Activated T-helper 1 cell treated with anti-CD3 and anti-CD28 coated beads, Interleukin-2, amount 50 U/mL, for 16 hours (primary cell): ENCODE measurements around the gene METTL21C.

Source experiments
- DNase-seq, 2 donors: peaks; one replicate each; pipeline ENCODE4 v3.0.0-alpha.2; 2020; ENCODE audit warnings: low read depth in 1 of 2, low spot score in 1 of 2

The METTL21C gene

DNA sequence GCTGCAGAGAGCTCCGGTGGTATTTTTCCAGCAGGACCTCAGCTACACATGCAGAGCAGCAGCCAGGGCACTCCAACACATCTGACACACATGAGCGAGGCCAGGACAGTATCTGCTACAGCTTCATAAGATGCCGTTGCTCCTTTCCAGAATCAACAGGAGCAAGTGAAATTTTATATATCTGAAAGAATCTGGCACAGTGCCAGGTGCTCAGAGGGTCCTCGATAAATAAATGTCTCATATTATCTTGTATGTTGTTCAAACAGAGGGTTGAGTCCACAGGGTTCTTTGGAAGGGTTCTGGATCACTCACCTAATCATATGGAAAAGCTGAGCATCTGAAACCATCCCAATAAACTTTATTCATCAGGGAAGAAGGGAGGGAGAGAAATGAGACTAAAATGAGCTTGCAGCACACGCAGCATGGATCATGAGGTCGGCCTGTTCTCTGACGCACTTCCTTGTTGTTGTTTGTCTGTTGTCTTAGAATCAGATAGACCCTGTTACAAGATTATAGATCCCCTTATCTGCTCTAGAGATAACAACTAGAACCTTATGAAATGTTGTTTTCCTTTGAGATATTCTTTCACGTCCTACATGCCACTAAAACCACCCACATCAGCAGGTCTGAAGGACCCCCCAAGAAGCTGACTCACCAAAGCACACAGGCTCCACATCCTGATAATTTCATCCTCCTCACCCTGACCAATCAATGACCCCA lies 3.2 kb upstream of the METTL21C start:
- DNase-seq, result no peak

DNA sequence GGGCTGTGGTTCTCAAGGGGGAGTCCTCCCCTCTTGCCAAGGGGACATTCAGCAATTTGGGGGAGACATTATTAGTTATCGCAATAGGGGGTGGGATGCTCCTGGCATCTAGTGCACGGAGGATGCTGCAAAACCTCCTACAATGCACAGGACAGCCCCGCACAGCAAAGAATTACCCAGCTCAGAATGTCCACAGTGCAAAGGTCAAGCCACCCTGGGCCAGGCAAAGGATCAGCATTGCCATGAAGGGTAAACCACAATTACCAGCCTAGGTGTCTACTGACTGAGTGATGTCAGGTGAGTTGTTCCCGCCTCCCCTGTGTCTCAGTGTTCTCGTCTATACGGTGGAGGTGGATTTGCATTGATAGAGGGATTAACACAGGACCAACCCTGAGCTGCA lies 2.4 kb upstream of the METTL21C start:
- no peak for DNase-seq

DNA sequence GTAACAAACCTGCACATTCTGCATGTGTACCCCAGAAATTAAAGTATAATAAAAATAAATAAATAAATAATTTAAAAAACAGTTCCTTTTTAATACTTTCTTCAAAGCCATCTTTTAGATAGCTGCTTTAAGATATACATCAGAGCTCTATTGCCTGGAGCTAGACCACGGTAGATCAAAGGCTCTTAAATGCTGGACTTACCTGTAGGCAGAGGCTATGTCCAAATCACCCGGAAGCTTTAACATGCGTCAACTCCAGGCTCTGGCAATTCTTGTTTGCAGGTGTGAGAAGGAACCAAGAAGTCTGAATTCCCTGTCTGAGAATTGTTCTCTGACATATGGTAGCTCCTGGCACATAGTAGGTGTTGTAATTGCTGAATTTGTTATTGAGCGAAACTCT lies 1.6 kb upstream of the METTL21C start:
- no peak for DNase-seq

DNA sequence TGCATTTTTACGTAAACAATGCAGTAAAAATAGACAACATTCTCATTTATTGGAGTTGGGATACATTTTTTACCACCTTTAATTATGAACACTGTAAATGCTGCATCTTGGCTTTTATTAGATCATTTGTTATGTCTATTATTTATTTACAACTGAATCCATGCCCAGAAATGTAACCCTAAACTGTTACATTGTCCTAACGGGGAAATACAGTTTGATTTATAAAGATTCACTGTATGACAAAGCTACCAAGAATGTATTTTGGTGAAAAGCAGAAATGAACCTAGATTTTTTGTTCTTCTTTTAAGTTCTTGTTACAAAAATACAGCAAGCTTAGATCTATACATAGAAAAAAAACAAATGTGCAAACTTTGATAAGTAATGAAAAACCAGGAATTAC lies 1.1 kb downstream of the METTL21C start:
- DNase-seq, result no peak

DNA sequence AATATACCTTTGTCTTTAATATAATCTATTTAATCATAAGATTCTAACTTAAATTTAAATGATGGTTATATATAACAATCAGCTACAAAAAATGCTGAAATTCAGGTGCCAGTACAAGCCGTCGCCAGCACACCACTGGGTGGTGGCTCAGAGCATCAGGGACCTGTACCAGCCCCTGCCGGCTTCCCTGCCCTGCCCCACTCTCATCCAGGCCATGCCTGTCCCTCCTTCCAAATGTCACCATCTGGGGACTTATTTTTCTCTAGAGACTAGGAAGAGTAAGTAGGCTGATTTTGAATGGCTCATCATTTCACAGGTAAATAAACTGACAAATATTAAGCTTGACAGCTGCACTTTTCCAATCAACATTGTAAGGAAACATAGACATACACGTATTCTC lies 1.6 kb downstream of the METTL21C start:
- no peak for DNase-seq

DNA sequence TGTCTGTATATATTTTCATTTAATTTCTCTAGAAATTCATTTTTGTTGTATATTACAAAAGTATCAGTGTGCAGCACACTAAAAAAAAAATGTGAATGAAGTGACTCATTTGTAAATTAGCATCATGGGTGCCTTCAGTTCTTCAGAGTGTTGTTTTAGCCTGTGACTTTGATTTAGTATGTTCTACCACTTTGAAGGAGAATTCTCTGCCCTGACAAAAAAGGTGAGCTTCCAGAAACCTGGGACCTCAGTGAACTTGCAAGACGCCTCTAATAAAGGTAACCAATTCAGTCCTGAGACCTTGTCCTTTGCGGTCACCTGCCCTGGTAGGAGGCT lies 2.4 kb downstream of the METTL21C start:
- DNase-seq, result no peak

DNA sequence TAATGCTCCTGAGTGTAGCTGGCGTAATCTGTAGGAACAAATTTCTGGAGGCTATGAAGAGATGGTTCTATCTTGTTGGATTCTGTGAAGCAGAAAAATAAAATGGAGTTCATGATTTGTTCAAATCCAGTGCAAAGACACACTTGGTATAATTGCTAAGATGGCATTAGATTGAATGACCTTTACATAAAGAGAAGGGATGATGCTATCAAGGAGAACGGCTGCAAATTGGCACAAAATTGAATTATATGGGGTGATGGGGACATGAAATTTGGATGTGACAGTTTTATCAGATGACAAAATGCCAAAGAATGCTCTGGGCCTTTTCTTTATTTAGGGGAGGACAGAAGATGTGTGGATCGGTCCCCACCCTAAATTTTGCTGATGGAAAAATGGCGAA lies 4.0 kb downstream of the METTL21C start:
- DNase-seq, result no peak

DNA sequence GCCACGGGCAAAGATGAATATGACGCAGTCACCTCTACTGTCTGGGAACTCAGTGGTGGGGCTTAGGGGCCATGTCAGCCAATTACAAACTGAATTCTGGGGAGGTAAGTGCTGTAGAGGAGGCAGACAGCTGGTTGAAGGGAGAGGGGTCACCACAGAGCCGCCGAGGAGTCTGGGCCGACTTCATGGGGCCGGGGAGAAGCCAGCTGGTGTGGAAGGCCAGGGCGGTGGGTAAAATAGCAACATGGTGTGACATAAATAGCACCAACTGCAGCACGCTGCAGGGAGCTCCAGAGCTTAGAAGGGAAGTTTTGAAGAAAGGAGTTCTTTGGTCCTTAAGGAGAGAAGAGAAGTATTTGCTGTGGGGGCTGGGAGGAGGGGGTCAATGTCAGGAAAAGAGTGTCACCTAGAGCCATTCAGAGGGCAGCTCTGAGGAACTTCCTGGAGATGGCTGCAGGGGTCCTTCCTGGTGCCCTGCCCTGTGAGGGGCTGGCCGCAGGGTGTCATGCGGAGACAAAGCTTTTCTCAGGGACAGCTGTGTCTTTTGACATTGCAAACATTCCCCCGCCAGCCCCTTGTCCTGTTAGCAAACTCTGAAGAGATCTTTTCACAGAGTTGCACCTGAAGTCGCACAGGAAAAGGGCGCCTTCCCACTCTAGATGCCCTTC lies 6.4 kb downstream of the METTL21C start:
- no peak for DNase-seq

DNA sequence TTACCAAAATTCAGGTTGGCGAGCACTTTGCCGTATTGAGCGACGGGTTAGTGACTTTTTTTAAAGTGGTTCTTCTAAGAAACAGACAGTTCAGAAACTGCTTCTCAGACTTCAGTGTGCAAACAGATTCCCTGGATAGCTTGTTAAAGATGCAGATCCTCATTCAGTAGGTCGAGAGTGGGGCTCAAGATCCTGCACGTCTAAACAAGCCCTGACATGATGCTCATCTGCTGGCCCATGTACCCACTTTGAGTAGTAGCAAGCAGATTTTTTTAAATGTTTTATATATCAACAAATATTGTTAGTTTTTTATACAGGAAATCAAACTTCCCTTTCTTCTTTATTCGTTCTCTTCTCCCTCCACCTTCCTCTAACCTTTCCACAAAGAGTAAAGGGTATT lies 7.3 kb downstream of the METTL21C start:
- no peak for DNase-seq

DNA sequence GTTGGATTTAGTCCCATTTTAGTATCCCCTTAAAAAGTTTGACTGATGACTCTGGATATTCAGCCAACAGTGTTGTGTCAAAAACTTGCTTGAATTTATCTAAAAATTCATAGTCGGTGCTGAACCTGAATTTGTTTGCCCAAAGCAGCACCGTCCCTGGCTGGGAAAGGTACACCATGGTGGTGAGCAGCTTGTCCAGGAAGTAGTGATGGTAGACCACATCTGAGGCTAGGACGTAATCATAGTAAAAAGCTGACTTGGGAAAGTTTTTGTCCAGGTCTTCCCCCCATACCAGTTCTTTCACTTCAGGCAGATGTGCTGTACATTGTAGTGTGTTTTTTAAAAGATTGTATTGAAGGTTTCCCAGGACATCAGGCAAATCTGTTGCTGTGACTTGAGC lies 8.8 kb downstream of the METTL21C start:
- no peak for DNase-seq

DNA sequence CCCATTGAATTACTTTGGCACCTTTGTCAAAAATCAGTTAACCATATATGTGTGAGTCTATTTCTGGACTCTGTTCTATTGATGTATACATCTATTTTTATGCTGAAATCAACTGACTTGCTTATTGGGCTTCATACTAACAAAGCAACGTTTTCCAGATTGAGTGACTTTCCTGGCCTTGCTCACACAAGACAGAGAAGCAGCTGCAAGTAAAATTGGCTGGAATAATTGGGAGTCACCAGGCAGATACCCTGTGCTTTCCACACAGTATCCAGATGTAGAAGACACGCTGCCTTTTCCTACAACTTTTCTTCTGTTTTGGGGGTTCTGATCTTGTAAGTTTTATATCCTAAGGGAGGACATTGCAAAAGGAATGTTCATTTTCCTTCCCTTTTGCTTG lies 11.2 kb downstream of the METTL21C start:
- DNase-seq, result no peak

DNA sequence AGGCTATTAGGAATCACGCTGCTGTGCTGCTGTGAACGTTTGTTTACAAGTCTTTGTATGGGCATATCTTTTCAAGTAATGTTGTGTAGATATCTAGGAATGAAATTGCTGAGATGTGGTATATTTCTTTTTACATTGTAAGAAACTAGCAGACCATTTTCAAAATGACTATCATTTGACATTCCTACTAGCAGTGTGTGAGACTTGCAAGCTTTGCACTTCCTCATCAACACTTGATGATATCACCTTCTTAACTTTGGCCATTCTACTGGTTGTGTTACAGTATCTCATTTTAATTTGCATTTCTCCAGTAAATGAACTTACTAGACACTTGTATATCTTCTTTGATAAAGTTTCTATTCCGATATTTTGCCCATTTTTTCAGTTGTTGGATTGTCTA lies 12.1 kb downstream of the METTL21C start:
- DNase-seq, result no peak

DNA sequence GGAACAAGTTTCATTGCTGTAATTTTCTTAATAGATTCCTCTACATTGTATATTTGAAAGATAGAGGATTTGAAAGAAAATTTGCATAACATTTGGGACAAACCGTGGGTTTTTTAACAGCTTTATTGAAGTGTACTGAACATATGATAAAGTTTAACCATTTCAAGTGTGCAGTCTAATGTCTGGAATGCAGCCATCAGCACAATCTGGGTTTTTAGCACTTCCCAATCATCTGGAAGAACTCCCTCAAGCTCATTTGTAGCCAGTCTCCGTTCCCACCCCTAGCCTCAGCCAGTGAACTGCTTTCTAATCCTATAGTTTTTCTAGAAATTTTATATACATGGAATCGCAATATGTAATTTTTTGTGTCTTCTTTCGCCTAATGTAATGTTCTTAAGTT lies 12.6 kb downstream of the METTL21C start:
- no peak for DNase-seq

DNA sequence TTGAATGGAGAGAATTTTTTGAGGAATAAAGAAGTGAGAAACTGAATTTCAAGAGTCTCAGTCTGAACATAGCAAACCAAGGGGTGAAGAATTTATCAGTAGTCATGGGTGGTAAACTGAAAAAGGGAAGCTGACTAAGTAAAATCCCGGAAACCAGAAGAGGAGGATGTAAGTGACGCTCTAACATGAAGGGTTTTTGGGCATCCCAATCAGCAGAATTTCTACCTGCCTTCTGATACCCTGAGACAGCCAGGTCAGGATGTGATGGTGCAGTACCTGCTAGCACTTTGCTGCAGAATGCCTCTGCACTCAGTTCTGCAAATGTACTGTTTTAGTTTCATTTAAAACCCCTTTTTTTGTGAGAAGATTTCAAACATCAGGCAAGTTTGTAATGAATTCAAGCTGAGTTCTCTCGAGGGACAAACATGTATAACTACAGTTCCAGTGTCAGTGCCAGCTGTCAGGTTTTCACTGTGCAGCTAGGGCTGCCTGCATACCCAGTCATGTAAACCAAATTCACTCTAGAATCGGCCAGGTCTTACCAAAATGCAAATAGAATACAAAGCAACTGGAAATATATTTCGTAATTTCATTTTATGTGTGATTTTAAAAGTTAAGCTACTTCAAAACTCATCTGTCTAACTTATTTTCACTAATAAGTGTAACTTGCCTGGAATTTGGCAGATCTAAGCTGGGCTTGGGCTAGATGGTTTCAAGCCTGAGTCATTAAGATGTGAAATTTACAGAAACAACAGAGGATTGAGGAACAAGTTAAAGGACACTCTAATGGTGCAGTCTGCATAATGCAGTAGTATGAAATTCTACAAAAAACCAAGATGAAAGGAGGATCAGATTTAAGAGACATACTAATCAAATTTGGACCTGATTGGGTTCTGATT lies 13.8 kb downstream of the METTL21C start:
- DNase-seq, result no peak

DNA sequence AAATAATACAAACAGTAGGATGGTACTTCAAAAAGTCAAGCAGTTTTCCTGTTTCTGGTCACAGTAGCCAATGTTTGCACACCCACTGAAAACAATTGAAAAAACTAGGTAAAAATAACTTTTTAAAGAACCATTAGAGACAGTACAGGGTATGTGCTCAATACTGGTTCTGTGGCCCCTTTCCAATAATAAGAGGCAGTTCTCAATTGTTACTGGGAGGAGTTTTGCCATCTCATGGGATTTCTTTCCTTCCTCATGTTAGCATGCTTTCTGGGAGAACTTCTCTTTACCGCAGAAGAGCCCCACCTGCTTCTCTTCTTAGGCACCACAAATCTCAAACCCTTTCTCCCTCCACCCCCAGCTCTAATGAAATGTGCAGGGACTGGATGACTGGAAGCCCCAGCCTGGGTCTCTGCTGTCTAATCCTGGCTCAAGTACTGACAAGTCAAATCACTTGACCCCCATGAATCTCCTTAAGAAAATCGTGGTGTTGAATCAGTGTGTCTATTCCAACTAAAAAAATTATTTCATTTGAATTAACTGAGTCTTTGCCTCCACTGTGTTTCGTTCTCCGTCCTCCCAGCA lies 14.6 kb downstream of the METTL21C start:
- DNase-seq, result no peak

DNA sequence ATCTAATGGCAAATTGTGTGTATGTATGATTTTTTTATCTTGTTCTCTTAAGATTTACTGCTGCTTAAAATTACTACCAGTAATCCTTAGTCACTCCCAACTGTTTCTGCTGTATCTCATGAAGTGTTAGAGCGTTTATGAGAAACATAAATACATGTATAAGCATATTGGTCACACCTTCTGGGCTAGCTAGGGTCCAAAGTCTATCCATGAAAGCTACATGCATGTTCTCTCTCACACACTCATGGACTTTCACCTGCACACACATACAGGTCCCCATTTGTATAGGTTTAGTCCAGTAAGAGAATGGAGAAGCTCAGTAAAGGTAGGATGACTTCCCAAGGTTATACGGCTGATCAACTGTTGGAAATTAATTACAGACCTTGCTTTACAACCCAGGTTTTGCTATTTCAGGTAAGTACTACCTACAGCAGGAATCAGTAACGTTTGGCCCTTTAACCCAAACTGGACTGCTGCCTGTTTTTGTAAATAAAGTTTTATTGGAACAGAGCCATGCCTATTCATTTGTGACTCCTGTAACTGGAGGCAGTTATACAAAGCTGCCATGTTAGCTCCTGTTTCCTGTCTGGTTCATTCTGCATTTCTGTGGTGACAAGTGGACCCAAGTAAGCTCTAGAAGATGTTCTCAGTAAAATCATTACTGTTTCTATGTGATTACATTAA lies 15.3 kb downstream of the METTL21C start:
- no peak for DNase-seq

DNA sequence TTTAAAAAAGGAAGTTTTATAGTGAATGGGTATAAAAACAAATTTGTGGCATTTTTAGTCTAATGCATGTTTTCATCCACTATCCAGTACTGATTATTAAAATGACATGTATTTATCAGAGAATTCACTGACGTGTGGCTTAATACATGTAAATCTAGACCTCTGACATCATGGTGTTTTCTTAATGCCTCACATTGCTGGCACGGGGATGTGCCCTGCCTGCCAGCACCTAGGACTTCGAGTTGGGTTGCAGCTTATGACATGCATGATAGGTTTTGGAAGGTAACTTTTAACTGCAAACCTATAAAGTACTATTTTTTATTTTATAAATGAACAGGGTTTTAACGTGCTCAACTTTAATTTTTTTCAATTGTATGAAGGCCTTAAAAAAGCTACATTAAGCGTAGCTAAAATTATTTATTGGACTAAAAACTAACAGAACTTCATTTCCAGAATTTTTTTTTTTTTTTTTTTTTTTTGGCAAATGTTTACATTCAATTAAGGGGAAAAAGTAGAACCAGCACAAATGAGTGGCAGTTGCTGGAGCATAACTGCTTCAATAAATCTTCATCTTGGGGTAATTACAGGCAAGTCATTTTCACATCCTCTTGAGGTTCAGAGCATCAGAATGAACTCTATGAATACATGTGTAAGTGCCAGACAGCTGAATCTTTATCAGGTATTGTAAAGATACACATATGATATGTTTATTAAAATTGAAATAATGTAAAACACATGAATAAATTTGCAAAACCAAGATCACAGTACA lies 16.3 kb downstream of the METTL21C start:
- no peak for DNase-seq

DNA sequence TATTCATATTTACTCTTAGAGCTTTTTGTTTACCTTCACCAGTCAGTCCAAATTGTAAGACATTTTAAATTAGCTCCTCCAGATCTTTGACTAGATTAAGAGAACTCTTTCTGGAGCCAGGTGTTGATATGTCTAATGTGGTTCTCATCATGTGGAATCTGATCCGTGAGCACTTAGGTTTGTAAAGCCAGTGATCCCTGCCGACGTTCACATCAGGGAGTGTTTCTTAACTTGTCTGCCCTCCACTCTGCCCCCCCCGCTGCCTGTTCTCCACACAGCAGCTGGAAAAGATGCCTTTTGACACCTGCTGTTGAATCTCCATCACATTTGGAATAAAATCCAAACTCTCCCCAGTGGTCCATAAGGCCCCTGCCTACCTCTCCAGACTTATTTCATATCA lies 17.7 kb downstream of the METTL21C start:
- no peak for DNase-seq

DNA sequence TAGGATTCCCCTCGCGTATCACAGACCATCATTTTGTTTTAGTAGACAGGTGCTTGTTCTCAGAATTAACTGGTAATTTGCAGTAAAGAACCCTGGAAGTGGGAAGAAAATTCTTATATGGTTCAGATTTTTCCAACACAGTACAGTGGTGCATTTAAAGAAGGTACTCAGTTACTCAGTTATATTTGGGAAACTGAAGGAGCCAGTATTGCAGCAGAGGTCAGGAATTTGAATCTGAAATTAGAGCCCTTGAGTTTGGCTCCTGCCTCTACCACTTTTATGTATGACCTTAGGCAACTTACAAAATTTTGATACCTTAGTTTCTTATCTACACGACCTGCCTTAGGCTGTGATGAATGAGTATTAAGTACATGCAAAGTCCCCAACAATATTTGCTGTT lies 19.7 kb downstream of the METTL21C start:
- no peak for DNase-seq

DNA sequence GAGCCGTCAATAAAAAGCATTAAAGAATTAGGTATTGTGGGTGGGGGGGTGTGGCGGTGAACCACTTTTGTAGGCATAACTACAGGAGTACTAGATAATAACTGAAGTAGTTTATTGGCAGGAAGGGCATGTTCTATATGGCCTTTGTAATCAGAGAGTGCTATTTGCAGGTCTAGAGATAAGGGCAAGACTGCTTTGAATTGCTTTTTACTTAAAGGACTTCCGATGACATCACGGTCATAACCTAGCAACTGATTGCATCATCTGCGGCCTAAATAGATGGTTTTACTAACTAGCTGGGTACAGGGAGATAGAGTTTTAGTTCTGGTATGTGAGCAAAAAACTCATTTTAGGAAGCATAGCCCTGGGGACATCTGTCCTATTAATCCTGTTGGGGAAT lies 24.7 kb downstream of the METTL21C start:
- DNase-seq, result no peak

DNA sequence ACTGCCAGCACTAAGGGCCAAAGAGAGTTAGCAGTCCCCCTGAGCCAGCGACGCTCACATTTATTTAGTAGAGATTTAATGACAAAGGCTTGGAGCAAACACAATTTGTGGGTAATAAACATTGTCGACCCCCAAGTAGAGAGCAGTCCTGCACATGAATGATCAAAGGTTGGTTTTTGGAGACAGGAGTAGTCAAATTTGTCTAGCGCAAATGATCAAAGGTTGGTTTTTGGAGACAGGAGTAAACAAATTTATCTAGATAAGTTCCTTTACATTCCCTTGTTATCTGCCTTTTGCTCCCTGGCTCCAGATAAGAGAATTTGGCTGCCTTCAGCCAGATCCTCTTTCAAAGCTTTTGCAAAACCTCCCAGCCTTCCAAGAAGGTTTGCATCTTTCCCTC lies 26.9 kb downstream of the METTL21C start:
- DNase-seq, result no peak
